NT2/D1 (cell line): ENCODE data around the gene UBAC1.

Source experiments
- SUZ12 ChIP-seq: IDR thresholded peaks from 2 replicates; pipeline ENCODE4 v1.6.1; 2011; ENCODE audit not compliant: insufficient read length, insufficient read depth; ENCODE audit errors: extremely low read depth
- YY1 ChIP-seq: IDR thresholded peaks from 2 replicates; pipeline ENCODE4 v1.6.1; 2011; ENCODE audit not compliant: insufficient read length, insufficient read depth
- ZNF274 ChIP-seq: IDR thresholded peaks from 2 replicates; pipeline ENCODE4 v1.6.1; 2011; ENCODE audit warnings: mild to moderate bottlenecking, low read depth, low read length

DNA sequence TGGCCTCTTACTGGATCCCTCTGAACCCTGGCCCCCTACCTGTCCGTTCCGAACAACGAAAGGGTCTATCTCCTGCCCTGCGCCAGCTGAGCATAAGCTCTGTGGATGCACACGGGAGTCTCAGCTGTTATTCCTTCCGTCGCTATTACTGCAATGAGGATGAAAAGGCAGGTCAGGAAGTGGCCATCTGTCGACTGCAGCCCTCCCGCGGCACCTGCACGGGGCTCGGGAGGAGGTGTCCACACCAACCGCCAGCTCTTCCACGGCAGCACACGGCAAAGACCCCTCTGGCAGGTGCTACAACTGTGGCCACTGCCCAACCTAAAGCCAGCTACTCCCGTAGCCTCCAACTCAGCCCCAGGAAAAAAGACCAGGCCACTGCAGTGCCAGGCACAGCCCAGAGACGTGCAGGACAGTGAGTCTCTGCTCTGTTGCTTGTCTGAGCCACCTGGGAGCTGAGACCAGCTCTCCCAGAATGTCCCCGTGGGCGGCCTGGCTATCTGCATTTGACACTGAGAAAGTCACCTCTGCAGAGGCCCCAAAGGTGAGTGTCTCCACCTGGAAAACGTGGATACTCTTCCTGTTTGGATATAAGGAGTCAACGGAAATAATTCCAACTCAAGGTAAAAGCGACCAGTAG, 72.9 kb downstream of the UBAC1 start:
- TF ChIP-seq ZNF274 (no peak), YY1 (no peak), SUZ12 (no peak)
